Panc1 (cell line): ENCODE data around the gene PKP2. TPM values are rescaled to one million over a fixed set of nuclear protein-coding genes. Genes with fewer than 3 reads are reported as not detected.
"Not testable (repeated sequence)": the region's sequence is repeated elsewhere in the genome, so short reads cannot be mapped to it uniquely, and the experiment has no call there.

ENCODE experiments used
- ATAC-seq: fragments of 200-7000 bp; cut with Tn5 transposase; 2 replicates; pipeline ENCODE4 v1.9.1; 2020; ENCODE audit warnings: mild to moderate bottlenecking, moderate library complexity
- BruUV-seq: library from RNA; stranded (reverse); fragments of 400-500 nt; replicated peaks from 2 replicates; lab custom pipeline; 2021; lab: Mats Ljungman, UMichigan
- CTCF ChIA-PET: fragments of 300-600 bp; sonication (Branson Sonifier 250); formaldehyde crosslinking; loops from one replicate; lab custom pipeline; 2022; ENCODE audit warnings: antibody characterized with exemption; lab: Charles Lee
- POLR2A ChIA-PET: fragments of 300-600 bp; sonication (Branson Sonifier 250); formaldehyde crosslinking; loops from one replicate; lab custom pipeline; 2022; ENCODE audit warnings: antibody characterized with exemption; lab: Charles Lee
- DNase-seq: peaks from one replicate; pipeline ENCODE4 v3.0.0-alpha.2; 2010; ENCODE audit warnings: low read depth, low spot score
- H3K27ac ChIP-seq: 2 replicates; pipeline ENCODE4 v1.5.1; 2011; ENCODE audit warnings: mild to moderate bottlenecking, low read length, inconsistent platforms
- H3K27me3 ChIP-seq: fragments of 200-500 bp; sonication (Bioruptor generic); 2 replicates; pipeline ENCODE4 v1.6.0; 2014; ENCODE audit warnings: low read length, inconsistent platforms; ENCODE audit not compliant: control insufficient read depth, insufficient read depth
- H3K36me3 ChIP-seq: fragments of 200-500 bp; sonication (Bioruptor generic); 2 replicates; pipeline ENCODE4 v1.5.1; 2014; ENCODE audit warnings: inconsistent platforms, mild to moderate bottlenecking, low read length, moderate library complexity; ENCODE audit not compliant: control insufficient read depth, insufficient read depth
- H3K4me1 ChIP-seq: 2 replicates; pipeline ENCODE4 v1.5.1; 2011; ENCODE audit warnings: inconsistent platforms, mild to moderate bottlenecking, low read length, moderate library complexity; ENCODE audit not compliant: control insufficient read depth, insufficient read depth
- H3K4me3 ChIP-seq, 2 experiments: 2 replicates each; pipeline ENCODE4 v1.5.1; 2011 to 2012; ENCODE audit warnings: low read depth in 2 of 2, low read length in 2 of 2, mild to moderate bottlenecking in 2 of 2, inconsistent platforms in 1 of 2, moderate library complexity in 1 of 2
- H3K9me3 ChIP-seq: fragments of 200-500 bp; sonication (Bioruptor generic); 2 replicates; pipeline ENCODE4 v1.5.1; 2014; ENCODE audit warnings: low read depth, mild to moderate bottlenecking, inconsistent platforms, low read length, moderate library complexity; ENCODE audit not compliant: control insufficient read depth, insufficient read depth
- POLR2AphosphoS5 ChIP-seq: IDR thresholded peaks from 2 replicates; pipeline ENCODE4 v1.6.1; 2012; ENCODE audit warnings: mild to moderate bottlenecking, low read depth, low read length, moderate library complexity
- SIN3A ChIP-seq: IDR thresholded peaks from 2 replicates; pipeline ENCODE4 v1.6.1; 2012; ENCODE audit warnings: low read depth, mild to moderate bottlenecking, low read length, moderate library complexity, borderline replicate concordance; ENCODE audit not compliant: insufficient read depth
- TCF7L2 ChIP-seq: IDR thresholded peaks from 2 replicates; pipeline ENCODE4 v1.6.1; 2011; ENCODE audit warnings: mild to moderate bottlenecking, low read depth, low read length, inconsistent platforms
- in situ Hi-C: cut with HindIII; loops from 2 replicates; pipeline ENCODE4 v1.10.0; 2016; ENCODE audit warnings: low sequenced_read_pairs, low pct_unique_long_range_greater_than_20kb
- intact Hi-C: fragments of 100-400 bp; cut with micrococcal nuclease; formaldehyde crosslinking; loops from one replicate; pipeline ENCODE4 v1.10.0; 2022; ENCODE audit not compliant: unreplicated experiment
- total RNA-seq: library from RNA; stranded (reverse); gene quantifications from one replicate; pipeline ENCODE4 v1.2.1, GENCODE V29; 2021; ENCODE audit not compliant: unreplicated experiment
- TF ChIP-seq, protein P1 (sequence below): fragments of 450-650 bp; IDR thresholded peaks from 2 replicates; pipeline ENCODE4 v1.5.1; 2017; ENCODE audit warnings: mild to moderate bottlenecking
- TF ChIP-seq, protein P2 (sequence below), 2 experiments: IDR thresholded peaks; 2 replicates each; pipeline ENCODE4 v1.6.1; 2011 to 2012; ENCODE audit warnings: low read depth in 2 of 2, control low read depth in 1 of 2, low read length in 1 of 2, mild to moderate bottlenecking in 1 of 2, moderate library complexity in 1 of 2; ENCODE audit not compliant: insufficient read depth in 1 of 2

Gene PKP2
- total RNA-seq, 1 experiment from 2014 or later: 2.2 TPM

DNA sequence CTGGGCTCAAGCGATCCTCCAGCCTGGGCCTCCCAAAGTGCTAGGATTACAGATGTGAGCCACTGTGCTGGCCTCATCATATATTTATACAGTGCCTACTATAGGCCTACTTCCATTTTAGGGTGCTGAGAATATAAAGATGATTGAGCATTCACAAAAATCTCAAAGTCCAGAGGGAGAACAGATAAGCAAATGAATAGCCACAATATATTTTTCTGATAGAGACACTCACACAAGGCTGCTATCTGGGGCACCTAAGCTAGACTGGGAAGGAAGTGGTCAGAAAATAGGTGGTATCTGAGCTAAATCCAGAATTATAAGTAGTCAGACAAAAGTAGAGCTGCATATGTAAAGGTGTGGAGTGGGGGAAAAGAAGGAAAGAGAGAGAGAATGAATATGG, 21.6 kb downstream of the PKP2 start:
- no TSS peak for BruUV-seq
- in situ Hi-C loops (no loop called here), intact Hi-C loops (no loop called here)
- H3K4me3 ChIP-seq: no peak overlapping the region
- no peaks in the 10 kb centered on the region for H3K9me3 ChIP-seq
- CTCF ChIA-PET: no interaction called here
- ATAC-seq (no peak), DNase-seq (no peak)
- TF ChIP-seq TCF7L2: no peak
- no peak for TF ChIP-seq POLR2AphosphoS5
- TF ChIP-seq, protein P1, sequence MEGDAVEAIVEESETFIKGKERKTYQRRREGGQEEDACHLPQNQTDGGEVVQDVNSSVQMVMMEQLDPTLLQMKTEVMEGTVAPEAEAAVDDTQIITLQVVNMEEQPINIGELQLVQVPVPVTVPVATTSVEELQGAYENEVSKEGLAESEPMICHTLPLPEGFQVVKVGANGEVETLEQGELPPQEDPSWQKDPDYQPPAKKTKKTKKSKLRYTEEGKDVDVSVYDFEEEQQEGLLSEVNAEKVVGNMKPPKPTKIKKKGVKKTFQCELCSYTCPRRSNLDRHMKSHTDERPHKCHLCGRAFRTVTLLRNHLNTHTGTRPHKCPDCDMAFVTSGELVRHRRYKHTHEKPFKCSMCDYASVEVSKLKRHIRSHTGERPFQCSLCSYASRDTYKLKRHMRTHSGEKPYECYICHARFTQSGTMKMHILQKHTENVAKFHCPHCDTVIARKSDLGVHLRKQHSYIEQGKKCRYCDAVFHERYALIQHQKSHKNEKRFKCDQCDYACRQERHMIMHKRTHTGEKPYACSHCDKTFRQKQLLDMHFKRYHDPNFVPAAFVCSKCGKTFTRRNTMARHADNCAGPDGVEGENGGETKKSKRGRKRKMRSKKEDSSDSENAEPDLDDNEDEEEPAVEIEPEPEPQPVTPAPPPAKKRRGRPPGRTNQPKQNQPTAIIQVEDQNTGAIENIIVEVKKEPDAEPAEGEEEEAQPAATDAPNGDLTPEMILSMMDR: no peak
- no peak for TF ChIP-seq SIN3A
- TF ChIP-seq, protein P2, sequence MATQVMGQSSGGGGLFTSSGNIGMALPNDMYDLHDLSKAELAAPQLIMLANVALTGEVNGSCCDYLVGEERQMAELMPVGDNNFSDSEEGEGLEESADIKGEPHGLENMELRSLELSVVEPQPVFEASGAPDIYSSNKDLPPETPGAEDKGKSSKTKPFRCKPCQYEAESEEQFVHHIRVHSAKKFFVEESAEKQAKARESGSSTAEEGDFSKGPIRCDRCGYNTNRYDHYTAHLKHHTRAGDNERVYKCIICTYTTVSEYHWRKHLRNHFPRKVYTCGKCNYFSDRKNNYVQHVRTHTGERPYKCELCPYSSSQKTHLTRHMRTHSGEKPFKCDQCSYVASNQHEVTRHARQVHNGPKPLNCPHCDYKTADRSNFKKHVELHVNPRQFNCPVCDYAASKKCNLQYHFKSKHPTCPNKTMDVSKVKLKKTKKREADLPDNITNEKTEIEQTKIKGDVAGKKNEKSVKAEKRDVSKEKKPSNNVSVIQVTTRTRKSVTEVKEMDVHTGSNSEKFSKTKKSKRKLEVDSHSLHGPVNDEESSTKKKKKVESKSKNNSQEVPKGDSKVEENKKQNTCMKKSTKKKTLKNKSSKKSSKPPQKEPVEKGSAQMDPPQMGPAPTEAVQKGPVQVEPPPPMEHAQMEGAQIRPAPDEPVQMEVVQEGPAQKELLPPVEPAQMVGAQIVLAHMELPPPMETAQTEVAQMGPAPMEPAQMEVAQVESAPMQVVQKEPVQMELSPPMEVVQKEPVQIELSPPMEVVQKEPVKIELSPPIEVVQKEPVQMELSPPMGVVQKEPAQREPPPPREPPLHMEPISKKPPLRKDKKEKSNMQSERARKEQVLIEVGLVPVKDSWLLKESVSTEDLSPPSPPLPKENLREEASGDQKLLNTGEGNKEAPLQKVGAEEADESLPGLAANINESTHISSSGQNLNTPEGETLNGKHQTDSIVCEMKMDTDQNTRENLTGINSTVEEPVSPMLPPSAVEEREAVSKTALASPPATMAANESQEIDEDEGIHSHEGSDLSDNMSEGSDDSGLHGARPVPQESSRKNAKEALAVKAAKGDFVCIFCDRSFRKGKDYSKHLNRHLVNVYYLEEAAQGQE (IDR thresholded peaks at IDR 0.05; ENCODE audit: insufficient read depth in 1 of 2, low read depth in 2 of 2, low read length in 1 of 2): no peak
- H3K27me3 ChIP-seq: no peaks in the 10 kb centered on the region
- H3K36me3 ChIP-seq: no peaks in the 10 kb centered on the region
- H3K4me1 ChIP-seq: no peaks in the 10 kb centered on the region
- POLR2A ChIA-PET: no interaction called here
- H3K27ac ChIP-seq: no peak overlapping the region

DNA sequence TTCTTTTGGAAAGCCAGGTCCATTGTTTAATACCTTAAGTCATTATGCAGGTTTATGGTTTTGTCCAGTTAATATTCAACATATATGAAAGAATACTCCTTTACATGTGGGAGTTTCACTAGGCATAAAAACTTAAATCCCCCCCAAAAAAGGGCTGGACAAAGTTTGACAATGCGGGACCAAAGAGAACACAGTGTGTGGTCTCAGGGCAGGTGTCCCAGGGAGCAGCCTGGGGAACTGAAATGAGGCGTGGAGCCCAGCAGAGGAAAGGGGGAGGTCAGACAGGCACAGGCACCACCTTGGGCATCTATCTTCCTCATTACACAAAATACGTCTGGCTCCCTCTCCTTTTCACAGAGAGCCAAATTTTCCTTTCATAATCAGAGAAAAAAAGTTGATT, 22.5 kb downstream of the PKP2 start:
- Histone ChIP-seq H3K36me3 (no peaks in the 10 kb centered on the region), H3K9me3 (no peaks in the 10 kb centered on the region), H3K27ac (no peak overlapping the region), H3K27me3 (no peaks in the 10 kb centered on the region), H3K4me1 (no peaks in the 10 kb centered on the region), H3K4me3 (no peak overlapping the region)
- intact Hi-C loops (no loop called here), in situ Hi-C loops (no loop called here)
- no TSS peak for BruUV-seq
- TF ChIP-seq, protein P1: no peak
- no peak for TF ChIP-seq POLR2AphosphoS5
- no peak for TF ChIP-seq TCF7L2
- TF ChIP-seq, protein P2 (IDR thresholded peaks at IDR 0.05; ENCODE audit: insufficient read depth in 1 of 2, low read depth in 2 of 2, low read length in 1 of 2): no peak
- TF ChIP-seq SIN3A: no peak
- no peak for ATAC-seq
- ChIA-PET POLR2A (no interaction called here), CTCF (no interaction called here)
- DNase-seq: no peak

DNA sequence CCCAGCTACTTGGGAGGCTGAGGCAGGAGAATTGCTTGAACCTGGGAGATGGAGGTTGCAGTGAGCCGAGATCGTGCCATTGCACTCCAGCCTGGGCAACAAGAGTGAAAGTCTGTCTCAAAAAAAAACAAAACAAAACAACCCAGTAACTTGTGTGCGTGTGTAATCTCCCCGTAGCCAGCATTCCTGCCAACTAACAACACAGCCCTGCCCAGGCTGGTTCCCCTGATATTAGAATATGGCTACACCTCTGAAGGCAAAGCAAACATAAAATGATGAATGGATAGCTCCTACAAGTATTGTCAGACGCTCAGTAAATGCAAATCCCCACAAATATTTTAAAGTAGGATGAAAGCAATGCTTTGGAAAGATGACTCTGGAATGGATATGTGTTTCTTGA, 24.2 kb downstream of the PKP2 start:
- CTCF ChIA-PET: interaction anchor here (0.6 kb wide), 1 partner anchor 20 kb away, joined by 6 read pairs; no protein-coding TSS in a partner anchor
- H3K27ac ChIP-seq, H3K4me3 ChIP-seq, intact Hi-C loops, in situ Hi-C loops, H3K27me3 ChIP-seq, H3K9me3 ChIP-seq, ATAC-seq, H3K36me3 ChIP-seq, H3K4me1 ChIP-seq, DNase-seq, BruUV-seq: not testable (repeated sequence)
- POLR2A ChIA-PET: interaction anchor here (0.6 kb wide), 1 partner anchor 922 kb away, joined by 8 read pairs; no protein-coding TSS in a partner anchor
